Esophagus squamous epithelium (tissue), 4 donors: ENCODE measurements around the gene HUNK.

ENCODE experiments used
- POLR2A ChIP-seq, 4 donors: fragments of 450-650 bp; IDR thresholded peaks; one replicate each; pipeline ENCODE4 v1.6.1; 2017; ENCODE audit warnings: antibody characterized with exemption in 4 of 4, mild to moderate bottlenecking in 4 of 4, moderate library complexity in 3 of 4
- TF ChIP-seq, protein P1 (sequence below), 6 experiments: fragments of 450-650 bp in 4 of 6; fragments of 200-600 bp in 2 of 6; sonication (generic) in 2 of 6; IDR thresholded peaks; one replicate each; pipeline ENCODE4 v1.5.1; 2016 to 2019; ENCODE audit warnings: antibody characterized with exemption in 6 of 6, mild to moderate bottlenecking in 4 of 6, moderate library complexity in 4 of 6

DNA sequence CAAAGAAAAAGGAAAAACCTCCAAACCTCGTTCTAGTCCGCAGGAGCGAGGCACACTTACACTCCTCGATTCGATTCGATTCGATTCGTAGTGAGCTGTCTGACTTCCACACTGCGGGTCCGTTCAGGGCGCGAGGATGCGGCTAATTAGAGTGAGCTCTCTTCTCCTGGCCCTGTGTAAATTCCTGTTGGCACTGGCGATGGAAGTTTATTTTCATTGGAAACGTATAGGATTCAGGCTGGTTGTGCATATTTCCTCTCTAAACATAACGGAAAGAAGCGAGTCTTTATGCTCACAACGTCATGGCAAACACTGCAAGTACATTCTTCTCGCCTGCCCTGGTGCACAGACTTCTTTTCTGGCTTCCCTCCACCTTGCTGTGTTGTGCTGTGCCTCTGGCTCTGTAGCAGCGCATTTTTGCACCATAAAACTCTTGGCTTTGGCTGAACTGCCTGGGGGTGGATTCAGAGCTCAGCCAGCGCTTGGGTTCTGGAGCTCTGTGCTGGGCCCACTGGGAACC is 2.7 kb downstream of the HUNK start:
- TF ChIP-seq, protein P1, sequence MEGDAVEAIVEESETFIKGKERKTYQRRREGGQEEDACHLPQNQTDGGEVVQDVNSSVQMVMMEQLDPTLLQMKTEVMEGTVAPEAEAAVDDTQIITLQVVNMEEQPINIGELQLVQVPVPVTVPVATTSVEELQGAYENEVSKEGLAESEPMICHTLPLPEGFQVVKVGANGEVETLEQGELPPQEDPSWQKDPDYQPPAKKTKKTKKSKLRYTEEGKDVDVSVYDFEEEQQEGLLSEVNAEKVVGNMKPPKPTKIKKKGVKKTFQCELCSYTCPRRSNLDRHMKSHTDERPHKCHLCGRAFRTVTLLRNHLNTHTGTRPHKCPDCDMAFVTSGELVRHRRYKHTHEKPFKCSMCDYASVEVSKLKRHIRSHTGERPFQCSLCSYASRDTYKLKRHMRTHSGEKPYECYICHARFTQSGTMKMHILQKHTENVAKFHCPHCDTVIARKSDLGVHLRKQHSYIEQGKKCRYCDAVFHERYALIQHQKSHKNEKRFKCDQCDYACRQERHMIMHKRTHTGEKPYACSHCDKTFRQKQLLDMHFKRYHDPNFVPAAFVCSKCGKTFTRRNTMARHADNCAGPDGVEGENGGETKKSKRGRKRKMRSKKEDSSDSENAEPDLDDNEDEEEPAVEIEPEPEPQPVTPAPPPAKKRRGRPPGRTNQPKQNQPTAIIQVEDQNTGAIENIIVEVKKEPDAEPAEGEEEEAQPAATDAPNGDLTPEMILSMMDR (IDR thresholded peaks at IDR 0.05): no peak
- no peak for TF ChIP-seq POLR2A (IDR thresholded peaks at IDR 0.05)
